Dedifferentiated amniotic fluid mesenchymal stem cell (primary cell): ENCODE results near the gene WDR91.

Experiments used
- DNase-seq: peaks from one replicate; pipeline ENCODE4 v3.0.0-alpha.2; 2016; ENCODE audit errors: extremely low spot score

Gene WDR91

DNA sequence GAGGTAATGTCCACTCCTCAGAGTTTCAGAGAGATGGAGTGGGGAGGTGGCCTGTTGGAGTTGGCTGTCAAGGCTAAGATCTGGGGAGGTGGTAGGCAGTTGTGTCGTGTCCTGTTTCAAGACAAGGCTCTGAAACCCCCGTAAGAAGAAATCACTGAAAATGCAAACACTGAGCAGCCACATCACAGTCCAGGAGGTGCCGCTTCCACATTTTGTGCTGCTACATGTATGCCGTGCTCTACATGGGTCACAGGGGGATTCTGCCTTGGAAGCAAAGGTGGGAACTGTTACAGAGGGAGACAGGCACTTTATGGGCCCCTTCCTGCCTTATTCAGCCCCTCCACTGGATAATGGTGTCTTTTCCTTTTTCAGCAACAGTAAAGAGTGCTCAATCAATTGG lies 11.9 kb downstream of the WDR91 start:
- DNase-seq = no peak

DNA sequence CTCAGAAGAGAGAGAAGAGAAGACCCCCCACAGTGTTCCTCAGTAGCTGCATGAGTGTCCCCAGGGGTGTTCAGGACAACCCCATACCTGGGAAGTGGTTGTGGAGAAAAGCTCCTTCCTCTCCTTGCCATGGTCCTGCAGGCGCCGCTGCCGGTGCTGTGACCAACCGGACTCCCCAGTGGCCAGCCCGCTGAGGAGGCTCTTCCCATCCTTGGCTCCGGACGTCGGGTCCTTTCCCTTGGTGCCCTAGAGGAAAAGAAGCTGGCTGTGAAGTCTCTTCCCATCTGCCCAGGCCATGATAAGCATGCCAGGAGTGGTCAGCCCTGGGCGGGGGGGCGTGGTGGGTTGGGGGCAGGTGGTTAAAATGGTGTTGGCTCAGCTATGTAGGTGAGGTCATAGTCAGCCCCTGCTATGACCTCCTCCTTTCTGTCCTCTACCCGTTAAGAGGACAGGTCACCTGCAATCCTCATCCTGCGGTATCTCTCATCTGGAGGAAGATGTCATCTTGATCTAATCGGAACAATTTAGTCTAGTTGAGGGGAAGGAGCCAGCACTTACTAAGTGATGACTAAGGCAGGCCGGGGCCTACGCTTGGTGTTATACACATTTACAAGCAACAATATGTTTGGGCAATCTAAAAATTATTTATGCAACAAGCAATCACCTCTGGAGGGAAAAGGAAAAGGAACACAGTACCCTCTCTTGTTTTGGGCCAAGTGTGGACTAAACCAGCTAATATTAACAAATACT lies 13.2 kb downstream of the WDR91 start:
- DNase-seq = no peak

GRCh38 chr7:135197343-135197742 lies 14.0 kb downstream of the WDR91 start:
- DNase-seq = no peak

GRCh38 chr7:135195968-135196629 lies 15.2 kb downstream of the WDR91 start:
- DNase-seq = no peak

DNA sequence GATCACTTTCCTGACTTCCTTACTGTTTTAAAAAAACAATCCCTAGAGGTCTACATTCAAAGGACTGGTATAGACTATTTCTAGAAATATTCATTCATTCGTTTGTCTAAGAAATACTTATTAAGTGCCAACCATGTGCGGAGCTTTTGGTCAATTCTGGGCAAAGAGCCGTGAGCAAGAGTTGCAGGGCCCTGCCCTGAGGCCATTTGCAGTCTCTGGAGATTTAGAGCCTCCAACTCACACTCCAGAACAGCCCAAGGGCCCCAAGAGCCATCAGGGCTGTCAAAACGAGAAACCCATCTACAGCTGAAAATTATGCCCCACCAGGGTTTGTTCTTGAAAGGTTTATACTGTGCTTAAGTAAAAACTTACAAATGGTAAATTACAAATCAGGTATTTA lies 16.2 kb downstream of the WDR91 start:
- DNase-seq = no peak

- DNase-seq = no peak
These were observed 16.7 kb downstream of the WDR91 start for GRCh38 chr7:135194494-135195095.

DNA sequence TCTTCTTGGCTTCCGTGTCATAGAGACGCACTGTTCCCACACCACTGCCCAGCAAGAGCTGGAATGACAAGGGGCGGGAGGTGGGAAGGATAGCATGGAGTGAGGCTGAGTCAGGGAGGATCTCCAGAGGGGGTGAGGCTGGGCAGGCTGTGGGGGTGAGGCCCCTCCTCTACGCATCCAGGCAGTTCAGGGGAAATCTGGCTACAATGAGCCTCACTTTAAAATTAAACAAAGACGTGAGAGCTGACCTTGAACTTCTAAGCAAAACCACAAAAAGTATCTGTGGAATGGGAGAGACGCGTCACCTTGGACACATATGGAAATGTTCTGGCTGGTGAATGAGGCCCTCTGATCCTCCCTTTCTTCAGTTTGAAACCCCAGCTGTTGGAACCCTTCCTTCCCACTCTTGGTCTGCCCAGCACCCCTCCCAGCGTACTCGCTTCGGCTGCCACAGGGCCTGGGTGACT lies 17.7 kb downstream of the WDR91 start:
- DNase-seq = peak; percentile 72

DNA sequence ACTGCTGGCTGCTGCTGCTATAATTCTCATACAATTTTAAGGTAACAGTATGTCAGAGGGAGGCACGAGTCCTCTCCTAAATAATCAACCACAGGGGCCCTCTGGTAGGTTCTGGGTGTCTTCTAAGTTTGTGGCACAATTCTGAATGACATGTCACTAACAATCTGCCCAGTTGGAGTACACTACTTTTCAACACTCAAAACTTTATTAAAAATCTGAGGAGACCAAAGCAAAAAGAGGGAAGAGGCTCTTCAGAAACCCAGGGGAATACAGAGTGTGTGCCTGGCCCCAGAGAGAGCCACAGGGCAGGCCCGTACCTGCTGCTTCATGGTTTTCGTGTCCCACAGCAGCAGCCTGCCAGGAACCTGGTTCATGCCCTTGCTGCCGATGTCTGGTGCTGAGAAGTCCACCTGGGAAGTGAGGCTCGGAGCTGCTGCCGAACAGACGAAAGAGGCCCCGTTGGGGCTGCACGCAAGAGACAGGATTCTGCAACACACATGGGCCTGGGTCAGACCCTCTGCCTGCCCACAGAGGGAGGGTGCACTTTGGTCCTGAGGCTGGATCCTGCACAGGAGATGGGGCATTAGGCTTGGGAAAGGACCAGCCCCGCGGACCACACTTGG lies 18.3 kb downstream of the WDR91 start:
- no peak for DNase-seq

DNA sequence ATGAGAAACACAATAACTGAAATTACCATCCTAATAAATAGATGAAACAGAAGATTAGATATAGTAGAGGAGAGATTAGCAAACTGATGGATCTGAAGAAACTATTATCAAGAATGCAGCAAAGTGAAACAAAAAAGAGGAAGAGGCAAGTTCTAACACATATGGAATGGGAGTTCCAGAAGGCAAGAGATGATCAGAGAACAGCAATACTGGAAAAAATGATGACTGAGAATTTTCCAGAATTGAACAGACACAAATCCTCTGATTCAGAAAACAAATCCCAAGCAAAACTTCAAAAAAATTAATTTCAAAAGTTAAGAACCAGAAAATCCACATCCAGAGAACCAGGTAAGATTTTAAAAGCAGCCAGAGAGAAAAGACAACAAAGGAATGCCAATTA lies 20.6 kb downstream of the WDR91 start:
- no peak for DNase-seq

GRCh38 chr7:135189961-135190360 lies 21.4 kb downstream of the WDR91 start:
- DNase-seq = no peak

DNA sequence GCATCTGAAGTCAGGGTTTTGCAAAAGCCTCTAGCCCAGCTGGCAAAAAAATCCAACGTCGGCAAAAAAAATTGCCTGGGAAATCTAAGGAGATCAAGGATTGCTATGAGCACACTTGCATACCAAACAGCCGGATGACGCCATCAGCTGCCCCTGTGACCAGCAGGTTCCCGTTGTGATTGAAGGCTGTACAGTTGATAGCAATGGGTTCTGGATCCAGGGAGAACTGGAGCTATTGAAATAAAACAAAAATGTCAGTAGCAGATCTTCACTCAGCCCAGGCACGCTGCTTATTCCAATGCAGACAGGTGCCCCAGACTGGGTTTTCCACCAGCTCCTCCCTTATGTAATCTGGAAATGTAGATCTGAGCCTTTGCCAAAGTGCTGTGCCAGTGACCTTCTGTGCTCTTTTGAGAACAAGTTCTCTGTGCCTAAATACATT lies 22.1 kb downstream of the WDR91 start:
- DNase-seq = no peak

- DNase-seq = no peak
These were observed 22.9 kb downstream of the WDR91 start for GRCh38 chr7:135188298-135188984.

GRCh38 chr7:135186841-135187253 lies 24.5 kb downstream of the WDR91 start:
- no peak for DNase-seq

GRCh38 chr7:135186261-135186540 lies 25.1 kb downstream of the WDR91 start:
- DNase-seq = no peak

DNA sequence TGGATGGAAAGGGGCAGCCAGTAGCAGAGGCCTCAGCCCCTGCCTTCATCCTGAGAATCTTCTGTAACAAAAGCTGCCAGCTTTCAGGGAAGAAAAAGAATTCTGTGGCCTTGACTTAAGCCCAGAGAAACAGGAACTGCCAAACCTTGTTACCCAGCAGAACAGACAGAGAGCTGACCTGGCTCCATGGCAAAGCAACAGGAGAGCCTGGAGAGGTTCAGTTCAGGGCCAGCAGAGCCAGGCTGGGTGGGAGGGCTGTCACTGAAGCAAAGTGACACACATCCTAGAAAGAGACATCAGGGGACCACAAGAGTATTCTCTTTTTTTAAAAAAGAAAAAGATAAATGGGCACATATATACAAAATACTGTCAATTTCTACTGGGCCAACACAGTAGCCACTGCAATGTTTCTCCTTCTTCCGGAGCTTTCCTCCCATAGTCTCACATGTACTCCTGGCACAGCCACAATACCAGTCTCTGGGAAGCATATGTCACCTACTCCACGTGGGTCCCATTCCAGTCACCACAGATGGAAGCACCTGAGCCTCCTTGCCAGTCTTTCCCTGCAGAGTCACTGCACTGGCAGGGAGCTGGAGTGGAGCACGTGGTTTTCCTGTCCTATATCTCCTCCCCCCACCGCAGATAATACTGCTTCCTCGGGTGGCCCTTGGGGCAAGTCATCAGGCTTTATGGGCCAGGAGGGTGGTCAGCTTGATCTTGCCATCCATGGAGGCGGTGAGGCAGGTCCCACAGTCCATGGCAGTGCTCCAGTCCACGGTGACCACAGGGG lies 25.7 kb downstream of the WDR91 start:
- DNase-seq = no peak

GRCh38 chr7:135184254-135184841 lies 27.0 kb downstream of the WDR91 start:
- DNase-seq = no peak

GRCh38 chr7:135183478-135183877 lies 27.8 kb downstream of the WDR91 start:
- no peak for DNase-seq

- no peak for DNase-seq
These were observed 29.2 kb downstream of the WDR91 start for GRCh38 chr7:135181929-135182678.

DNA sequence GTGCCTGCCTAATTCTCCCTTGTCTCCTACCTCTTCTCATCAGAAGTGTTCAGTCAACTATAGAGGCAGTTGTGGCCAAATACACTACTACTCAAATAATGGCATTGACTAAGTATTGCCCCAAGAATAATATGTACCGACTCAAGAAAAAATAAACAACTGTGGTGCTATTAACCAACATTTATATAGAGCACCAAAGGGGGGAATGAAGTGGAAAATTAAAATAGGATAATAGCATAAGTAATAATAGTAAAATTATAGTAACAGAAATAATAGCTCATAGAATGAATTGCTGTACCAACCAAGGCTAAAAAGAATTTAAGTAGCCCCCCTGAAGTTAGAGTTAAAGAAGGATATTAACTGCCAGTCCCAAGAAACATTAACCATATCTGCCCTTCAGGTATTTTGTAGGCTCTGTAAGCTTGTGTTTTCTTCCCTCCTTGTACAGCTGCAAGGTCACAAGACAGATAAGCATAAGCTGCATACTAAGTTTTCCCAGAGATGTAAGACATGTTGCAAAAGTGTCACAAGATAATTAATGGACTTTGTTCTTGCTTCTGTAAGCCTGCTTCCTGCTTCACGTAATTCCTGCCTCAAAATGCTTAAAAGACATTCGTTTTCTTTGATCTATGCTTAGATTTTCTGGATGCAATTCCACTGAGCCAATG lies 29.9 kb downstream of the WDR91 start:
- no peak for DNase-seq

DNA sequence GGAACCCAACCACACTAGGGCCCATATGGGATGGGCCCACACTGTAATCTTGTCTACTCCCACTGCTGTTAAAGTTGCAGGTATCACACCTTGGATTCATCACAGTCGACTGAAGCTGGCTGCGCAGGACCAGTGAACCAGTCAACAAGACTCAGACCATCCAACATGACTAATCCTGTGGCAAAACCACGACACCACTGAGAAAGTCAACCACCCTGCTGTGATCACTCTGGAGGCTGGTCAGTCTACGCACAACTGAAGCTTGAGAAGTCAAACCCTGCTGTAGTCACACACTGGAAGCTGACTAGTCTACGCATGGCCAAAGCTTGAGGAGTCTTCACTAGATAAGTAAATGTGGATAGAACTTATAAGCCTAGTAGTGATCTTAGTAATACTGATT lies 31.2 kb downstream of the WDR91 start:
- DNase-seq = no peak
